Subcutaneous adipose tissue (tissue), 4 donors: ENCODE data around the gene PARN. TPM values are rescaled to one million over a fixed set of nuclear protein-coding genes. Genes with fewer than 3 reads are reported as not detected.

Experiments used
- total RNA-seq, 4 donors: library from RNA; depleted of rRNA; stranded (reverse); fragments of >200 nt; gene quantifications; one replicate each; pipeline ENCODE4 v1.1.0, GENCODE V29; 2016
- TF ChIP-seq, protein P1 (sequence below): fragments of 450-650 bp; IDR thresholded peaks from one replicate; pipeline ENCODE4 v1.5.1; 2016; ENCODE audit warnings: low read depth, mild to moderate bottlenecking, control low read depth, antibody characterized with exemption, moderate library complexity

PARN gene
- total RNA-seq, 4 donors from 2014 or later, result 37.1 to 46.3 (median 39.9) TPM

- TF ChIP-seq, protein P1, sequence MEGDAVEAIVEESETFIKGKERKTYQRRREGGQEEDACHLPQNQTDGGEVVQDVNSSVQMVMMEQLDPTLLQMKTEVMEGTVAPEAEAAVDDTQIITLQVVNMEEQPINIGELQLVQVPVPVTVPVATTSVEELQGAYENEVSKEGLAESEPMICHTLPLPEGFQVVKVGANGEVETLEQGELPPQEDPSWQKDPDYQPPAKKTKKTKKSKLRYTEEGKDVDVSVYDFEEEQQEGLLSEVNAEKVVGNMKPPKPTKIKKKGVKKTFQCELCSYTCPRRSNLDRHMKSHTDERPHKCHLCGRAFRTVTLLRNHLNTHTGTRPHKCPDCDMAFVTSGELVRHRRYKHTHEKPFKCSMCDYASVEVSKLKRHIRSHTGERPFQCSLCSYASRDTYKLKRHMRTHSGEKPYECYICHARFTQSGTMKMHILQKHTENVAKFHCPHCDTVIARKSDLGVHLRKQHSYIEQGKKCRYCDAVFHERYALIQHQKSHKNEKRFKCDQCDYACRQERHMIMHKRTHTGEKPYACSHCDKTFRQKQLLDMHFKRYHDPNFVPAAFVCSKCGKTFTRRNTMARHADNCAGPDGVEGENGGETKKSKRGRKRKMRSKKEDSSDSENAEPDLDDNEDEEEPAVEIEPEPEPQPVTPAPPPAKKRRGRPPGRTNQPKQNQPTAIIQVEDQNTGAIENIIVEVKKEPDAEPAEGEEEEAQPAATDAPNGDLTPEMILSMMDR, result no peak
These were observed 213.9 kb downstream of the PARN start for GRCh38 chr16:14416184-14416583.

DNA sequence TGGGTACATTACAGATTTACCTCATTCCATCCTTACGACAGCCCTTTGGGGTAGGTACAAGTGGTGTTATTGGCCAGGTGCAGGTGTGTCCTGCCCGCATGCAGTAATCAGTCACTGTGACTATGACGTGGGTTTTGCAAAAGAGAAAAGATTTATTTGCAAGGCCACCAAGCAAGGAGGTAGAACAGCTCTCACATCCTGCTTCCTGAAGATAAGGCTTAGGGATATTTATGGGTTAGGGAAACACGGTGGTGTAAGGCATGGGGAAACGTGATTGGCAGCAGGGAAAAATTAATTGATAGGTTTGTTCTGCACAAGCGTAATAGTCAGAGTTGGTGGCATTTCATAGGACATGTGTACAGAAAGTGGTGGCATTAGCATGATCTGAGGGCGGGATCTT, 214.8 kb downstream of the PARN start:
- TF ChIP-seq, protein P1, result no peak

DNA sequence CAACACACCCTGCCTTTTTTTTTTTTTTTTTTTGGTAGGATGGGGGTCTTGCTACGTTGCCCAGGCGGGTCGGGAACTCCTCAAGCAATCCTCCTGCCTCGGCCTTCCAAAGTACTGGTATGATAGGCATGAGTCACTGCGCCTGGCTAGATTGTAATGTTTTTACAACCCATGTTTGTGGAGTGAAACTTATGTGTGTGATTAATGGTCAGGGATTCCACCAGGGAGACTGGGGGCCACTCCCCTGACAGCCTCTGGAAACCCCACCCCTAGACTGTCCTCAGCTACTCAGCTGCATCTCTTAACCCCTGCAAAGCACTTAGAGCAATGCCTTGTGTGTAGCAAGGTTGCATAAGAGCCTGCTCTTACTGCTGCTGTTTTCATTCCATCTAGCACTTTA, 220.5 kb downstream of the PARN start:
- TF ChIP-seq, protein P1, result no peak

GRCh38 chr16:14407786-14408399, 222.2 kb downstream of the PARN start:
- TF ChIP-seq, protein P1, result no peak

DNA sequence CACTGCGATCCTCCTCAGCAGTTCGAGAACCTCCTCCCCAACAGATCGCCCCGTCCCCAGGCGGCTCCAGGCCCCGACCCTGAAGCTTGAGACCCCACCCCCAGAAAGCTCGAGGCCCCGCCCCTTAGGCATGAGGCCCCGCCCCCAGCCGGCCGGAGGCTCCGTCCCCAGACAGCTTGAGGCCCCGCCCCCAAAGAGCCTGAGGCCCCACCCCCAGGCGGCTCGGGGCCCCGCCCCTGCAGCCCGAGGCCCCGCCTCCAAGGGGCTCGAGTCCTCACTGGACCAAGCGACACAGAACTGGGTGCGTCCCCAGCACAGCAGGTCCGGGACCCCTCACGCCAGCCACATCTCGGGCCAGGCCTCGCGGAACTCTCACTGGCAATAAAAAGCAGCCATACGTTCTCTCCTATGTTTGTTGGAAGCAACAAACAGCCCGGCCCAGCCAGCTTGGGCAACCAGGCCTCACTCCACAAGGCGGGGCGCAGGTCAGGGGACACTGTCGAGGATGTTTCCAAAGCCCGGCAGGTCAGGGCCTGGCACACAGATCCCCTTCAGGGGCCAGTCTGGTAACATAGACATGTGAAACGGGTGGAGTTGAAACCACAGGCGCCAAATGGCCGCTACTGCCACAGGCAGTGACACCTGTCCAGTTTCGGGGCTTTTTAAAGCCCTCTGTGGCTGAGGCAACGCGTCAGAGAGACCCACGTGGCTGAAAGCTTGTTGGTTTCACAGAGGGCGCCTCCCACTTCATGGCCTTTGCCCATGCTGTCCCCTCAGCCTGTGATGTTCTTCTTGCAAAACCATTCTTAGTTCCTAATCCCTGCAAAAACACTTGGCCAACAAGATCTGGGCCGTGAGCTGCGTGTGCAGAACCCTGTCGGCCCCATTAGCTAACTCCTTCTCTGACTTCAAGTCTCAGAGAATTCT, 224.2 kb downstream of the PARN start:
- TF ChIP-seq, protein P1, result no peak

DNA sequence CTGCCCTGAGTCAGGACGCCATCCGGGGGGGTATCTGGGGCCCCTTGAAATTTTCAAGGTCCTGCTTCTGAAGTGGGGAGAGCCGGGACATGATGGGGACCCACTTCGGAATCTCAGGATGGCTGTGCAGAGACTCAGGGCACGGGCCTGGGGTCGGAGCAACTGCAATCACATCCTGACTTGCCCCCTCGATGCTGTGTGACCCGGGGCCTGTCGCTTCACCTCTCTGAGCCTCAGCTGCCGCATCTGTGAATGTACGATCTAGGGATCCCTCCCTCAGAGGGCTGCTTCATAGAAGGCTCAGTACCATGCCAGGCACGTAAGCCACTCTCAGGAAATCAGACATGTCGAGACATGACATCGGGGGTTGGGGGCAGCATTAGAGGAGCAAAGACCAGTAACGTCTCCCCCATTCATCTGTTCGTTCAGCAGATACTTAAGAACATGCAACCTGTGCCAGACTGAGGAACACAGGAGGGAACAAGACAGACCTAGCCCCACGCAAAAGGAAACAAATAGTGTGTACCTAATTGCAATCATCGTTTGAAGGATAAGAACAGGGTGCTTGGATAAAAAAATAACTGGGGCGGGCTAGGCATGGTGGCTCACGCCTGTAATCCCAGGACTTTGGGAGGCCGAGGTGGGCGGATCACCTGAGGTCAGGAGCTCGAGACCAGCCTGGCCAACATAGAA, 229.6 kb downstream of the PARN start:
- TF ChIP-seq, protein P1, result no peak
